ENCODE data around the gene PCA3.

DNA sequence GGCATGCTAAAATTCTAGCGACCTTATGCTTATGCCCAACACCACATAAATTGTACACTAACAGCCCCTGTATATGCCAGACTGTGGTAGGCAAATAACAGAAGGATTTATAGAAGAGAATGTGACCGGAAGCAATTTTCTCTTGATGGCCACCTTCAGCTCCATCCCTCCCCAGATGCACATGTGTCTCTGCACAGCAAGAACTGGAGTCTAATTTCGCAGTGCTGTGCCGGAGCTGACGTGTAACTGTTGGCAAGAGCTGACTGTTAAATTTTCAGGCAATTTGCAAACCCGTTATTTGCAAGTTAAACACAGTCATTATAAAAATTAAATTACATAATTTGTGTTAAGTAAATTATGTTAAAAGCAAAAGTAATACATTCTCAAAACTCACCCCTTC lies 48.4 kb downstream of the PCA3 start:
- TF ChIP-seq CTCF (IDR thresholded peaks at IDR 0.05) (no peak), POLR2A (IDR thresholded peaks at IDR 0.05) (no peak)
